Activated gamma-delta T cell treated with Interleukin-2 at 50 U/mL for 16 hours (primary cell): ENCODE results near the gene CFAP74.

ENCODE experiments used
- DNase-seq: peaks from one replicate; pipeline ENCODE4 v3.0.0-alpha.2; 2020

The CFAP74 gene

GRCh38 chr1:2039251-2039650 is 35.7 kb upstream of the CFAP74 start:
- no peak for DNase-seq

GRCh38 chr1:2038229-2038628 is 34.6 kb upstream of the CFAP74 start:
- no peak for DNase-seq

GRCh38 chr1:2037314-2037979 is 33.9 kb upstream of the CFAP74 start:
- DNase-seq = no peak

GRCh38 chr1:2036287-2036686 is 32.7 kb upstream of the CFAP74 start:
- no peak for DNase-seq

- no peak for DNase-seq
Observed at GRCh38 chr1:2033165-2033564, 29.6 kb upstream of the CFAP74 start.

GRCh38 chr1:2032737-2033136 is 29.2 kb upstream of the CFAP74 start:
- no peak for DNase-seq

- no peak for DNase-seq
Observed at GRCh38 chr1:2031546-2032540, 28.3 kb upstream of the CFAP74 start.

GRCh38 chr1:2030076-2030871 is 26.7 kb upstream of the CFAP74 start:
- no peak for DNase-seq

GRCh38 chr1:2029561-2029960 is 26.0 kb upstream of the CFAP74 start:
- no peak for DNase-seq

GRCh38 chr1:2028870-2029560 is 25.4 kb upstream of the CFAP74 start:
- DNase-seq = no peak

- DNase-seq = no peak
Observed at GRCh38 chr1:2027961-2028583, 24.5 kb upstream of the CFAP74 start.

- DNase-seq = no peak
Observed at GRCh38 chr1:2025491-2025981, 21.9 kb upstream of the CFAP74 start.

GRCh38 chr1:2024887-2025286 is 21.3 kb upstream of the CFAP74 start:
- DNase-seq = no peak

GRCh38 chr1:2024451-2024850 is 20.9 kb upstream of the CFAP74 start:
- DNase-seq = no peak

- no peak for DNase-seq
Observed at GRCh38 chr1:2023187-2023586, 19.6 kb upstream of the CFAP74 start.

- DNase-seq = no peak
Observed at GRCh38 chr1:2022063-2022770, 18.6 kb upstream of the CFAP74 start.

- DNase-seq = no peak
Observed at GRCh38 chr1:2021550-2021949, 18.0 kb upstream of the CFAP74 start.

- no peak for DNase-seq
Observed at GRCh38 chr1:2020310-2020655, 16.7 kb upstream of the CFAP74 start.

GRCh38 chr1:2019571-2020309 is 16.2 kb upstream of the CFAP74 start:
- DNase-seq = no peak

GRCh38 chr1:2019172-2019543 is 15.6 kb upstream of the CFAP74 start, which contains the start of gene GABRD:
GABRD (plus strand) TSS chr1:2019345; CDS start chr1:2019424, 79 bp downstream.
- DNase-seq = no peak
